ENCODE measurements around the gene MAP3K14.

DNA sequence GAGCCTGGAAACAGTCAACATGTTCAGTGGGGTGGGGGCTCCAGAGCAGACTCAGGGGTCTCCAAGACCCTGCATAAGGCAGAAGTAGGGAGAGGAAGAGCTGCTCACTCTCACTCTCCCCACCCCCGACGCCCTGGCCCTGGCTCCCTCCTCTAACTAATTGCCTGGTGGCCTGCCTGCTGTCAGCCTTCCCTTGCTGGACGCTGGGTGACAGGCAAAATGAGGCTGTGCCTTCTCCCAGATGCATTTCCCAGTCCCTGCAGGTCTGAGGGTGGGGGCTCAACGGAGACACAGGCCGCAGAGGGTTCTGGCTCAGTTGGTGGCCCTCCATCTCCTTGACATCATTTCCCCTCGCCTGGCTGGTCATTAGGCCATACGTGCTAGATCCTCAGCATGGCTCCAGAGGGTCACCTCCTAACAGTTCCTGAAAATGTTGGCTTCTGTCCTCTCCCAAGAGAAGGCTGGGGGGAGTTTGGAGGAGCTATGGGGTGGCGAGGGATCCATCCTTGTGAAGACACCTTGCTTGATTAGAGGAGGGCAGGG, 93.8 kb downstream of the MAP3K14 start:
- TF ChIP-seq EZH2phosphoT487 (IDR thresholded peaks at IDR 0.05; ENCODE audit: borderline replicate concordance, low read depth) (no peak), ZBTB33 (IDR thresholded peaks at IDR 0.05; ENCODE audit: borderline replicate concordance, low read depth) (no peak), POLR2AphosphoS5 (IDR thresholded peaks at IDR 0.05; ENCODE audit: low read depth, low read length) (no peak), SIN3A (IDR thresholded peaks at IDR 0.05; ENCODE audit: borderline replicate concordance, low read depth, low read length) (no peak), RFX5 (IDR thresholded peaks at IDR 0.05; ENCODE audit: low read length) (no peak), RXRA (IDR thresholded peaks at IDR 0.05; ENCODE audit: borderline replicate concordance, low read depth) (no peak), FOXJ3 (CRISPR knock-in tag; IDR thresholded peaks at IDR 0.05) (no peak), RAD21 (IDR thresholded peaks at IDR 0.05; ENCODE audit: low read length) (no peak), TEAD4 (IDR thresholded peaks at IDR 0.05; ENCODE audit: borderline replicate concordance, insufficient read depth) (no peak), GABPA (IDR thresholded peaks at IDR 0.05; ENCODE audit: low read depth) (no peak), MAX (IDR thresholded peaks at IDR 0.05; ENCODE audit: low read depth) (no peak)
- TF ChIP-seq, protein P1, sequence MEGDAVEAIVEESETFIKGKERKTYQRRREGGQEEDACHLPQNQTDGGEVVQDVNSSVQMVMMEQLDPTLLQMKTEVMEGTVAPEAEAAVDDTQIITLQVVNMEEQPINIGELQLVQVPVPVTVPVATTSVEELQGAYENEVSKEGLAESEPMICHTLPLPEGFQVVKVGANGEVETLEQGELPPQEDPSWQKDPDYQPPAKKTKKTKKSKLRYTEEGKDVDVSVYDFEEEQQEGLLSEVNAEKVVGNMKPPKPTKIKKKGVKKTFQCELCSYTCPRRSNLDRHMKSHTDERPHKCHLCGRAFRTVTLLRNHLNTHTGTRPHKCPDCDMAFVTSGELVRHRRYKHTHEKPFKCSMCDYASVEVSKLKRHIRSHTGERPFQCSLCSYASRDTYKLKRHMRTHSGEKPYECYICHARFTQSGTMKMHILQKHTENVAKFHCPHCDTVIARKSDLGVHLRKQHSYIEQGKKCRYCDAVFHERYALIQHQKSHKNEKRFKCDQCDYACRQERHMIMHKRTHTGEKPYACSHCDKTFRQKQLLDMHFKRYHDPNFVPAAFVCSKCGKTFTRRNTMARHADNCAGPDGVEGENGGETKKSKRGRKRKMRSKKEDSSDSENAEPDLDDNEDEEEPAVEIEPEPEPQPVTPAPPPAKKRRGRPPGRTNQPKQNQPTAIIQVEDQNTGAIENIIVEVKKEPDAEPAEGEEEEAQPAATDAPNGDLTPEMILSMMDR (IDR thresholded peaks at IDR 0.05): no peak
- TF ChIP-seq, protein P2, sequence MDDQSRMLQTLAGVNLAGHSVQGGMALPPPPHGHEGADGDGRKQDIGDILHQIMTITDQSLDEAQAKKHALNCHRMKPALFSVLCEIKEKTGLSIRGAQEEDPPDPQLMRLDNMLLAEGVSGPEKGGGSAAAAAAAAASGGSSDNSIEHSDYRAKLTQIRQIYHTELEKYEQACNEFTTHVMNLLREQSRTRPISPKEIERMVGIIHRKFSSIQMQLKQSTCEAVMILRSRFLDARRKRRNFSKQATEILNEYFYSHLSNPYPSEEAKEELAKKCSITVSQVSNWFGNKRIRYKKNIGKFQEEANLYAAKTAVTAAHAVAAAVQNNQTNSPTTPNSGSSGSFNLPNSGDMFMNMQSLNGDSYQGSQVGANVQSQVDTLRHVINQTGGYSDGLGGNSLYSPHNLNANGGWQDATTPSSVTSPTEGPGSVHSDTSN (IDR thresholded peaks at IDR 0.05): no peak

All from SK-N-SH (cell line).